Occipital lobe (tissue), 2 donors: Measurements from ENCODE around the gene LOXL1. TPM values are rescaled to one million over a fixed set of nuclear protein-coding genes. Genes with fewer than 3 reads are reported as not detected.

Experiments
- DNase-seq: peaks from one replicate; lab custom pipeline; 2025; lab: John Stamatoyannopoulos, UW
- total RNA-seq: library from RNA; depleted of rRNA; stranded (reverse); fragments of >200 nt; gene quantifications from one replicate; pipeline ENCODE4 v1.2.3, GENCODE V29; 2014

Gene LOXL1
- total RNA-seq, 1 donor from 2014 or later: 3.4 TPM

GRCh38 chr15:73899197-73900094 is 26.8 kb upstream of the LOXL1 start:
- no peak for DNase-seq

- no peak for DNase-seq
These were observed 26.1 kb upstream of the LOXL1 start for GRCh38 chr15:73900095-73900712.

GRCh38 chr15:73901126-73901810 is 25.0 kb upstream of the LOXL1 start:
- no peak for DNase-seq

- no peak for DNase-seq
These were observed 23.9 kb upstream of the LOXL1 start for GRCh38 chr15:73902121-73903020.

- no peak for DNase-seq
These were observed 22.0 kb upstream of the LOXL1 start for GRCh38 chr15:73904026-73904815.

- no peak for DNase-seq
These were observed 20.9 kb upstream of the LOXL1 start for GRCh38 chr15:73905225-73905827.

GRCh38 chr15:73906346-73907034 is 19.8 kb upstream of the LOXL1 start:
- DNase-seq: no peak

- DNase-seq: no peak
These were observed 19.2 kb upstream of the LOXL1 start for GRCh38 chr15:73907035-73907408.

- peak; percentile 72 for DNase-seq
These were observed 18.0 kb upstream of the LOXL1 start for GRCh38 chr15:73908030-73908821.

- DNase-seq: no peak
These were observed 17.5 kb upstream of the LOXL1 start for GRCh38 chr15:73908822-73909122.

GRCh38 chr15:73909651-73910050 is 16.6 kb upstream of the LOXL1 start:
- DNase-seq: no peak

GRCh38 chr15:73910522-73911303 is 15.5 kb upstream of the LOXL1 start:
- no peak for DNase-seq

- DNase-seq: no peak
These were observed 14.1 kb upstream of the LOXL1 start for GRCh38 chr15:73912030-73912596.

GRCh38 chr15:73914145-73914544 is 12.1 kb upstream of the LOXL1 start:
- DNase-seq: no peak

- no peak for DNase-seq
These were observed 11.2 kb upstream of the LOXL1 start for GRCh38 chr15:73915082-73915481.

- no peak for DNase-seq
These were observed 7.5 kb upstream of the LOXL1 start for GRCh38 chr15:73918784-73919183.

GRCh38 chr15:73919706-73920105 is 6.6 kb upstream of the LOXL1 start:
- no peak for DNase-seq
